Effector memory CD4-positive, alpha-beta T cell (primary cell): ENCODE results near the gene LAMA3.

ENCODE experiments used
- DNase-seq, 3 donors: peaks; one replicate each; pipeline ENCODE4 v3.0.0-alpha.2; 2020
- H3K27ac ChIP-seq: 2 replicates; pipeline ENCODE4 v1.7.0; 2013; ENCODE audit warnings: mild to moderate bottlenecking, low read length, moderate library complexity; ENCODE audit not compliant: insufficient read depth, poor library complexity, severe bottlenecking
- H3K27me3 ChIP-seq: replicated peaks from 2 replicates; pipeline ENCODE4 v1.7.0; 2013; ENCODE audit warnings: mild to moderate bottlenecking, low read length; ENCODE audit not compliant: insufficient read depth, control insufficient read depth, poor library complexity, severe bottlenecking
- H3K36me3 ChIP-seq: 2 replicates; pipeline ENCODE4 v1.7.0; 2013; ENCODE audit warnings: mild to moderate bottlenecking, low read length, moderate library complexity; ENCODE audit not compliant: control insufficient read depth, insufficient read depth
- H3K4me1 ChIP-seq: 2 replicates; pipeline ENCODE4 v1.7.0; 2013; ENCODE audit warnings: low read length, mild to moderate bottlenecking; ENCODE audit not compliant: control insufficient read depth, insufficient read depth, poor library complexity, severe bottlenecking
- H3K4me3 ChIP-seq: 2 replicates; pipeline ENCODE4 v1.7.0; 2013; ENCODE audit warnings: low read length, low read depth, mild to moderate bottlenecking; ENCODE audit not compliant: insufficient read depth, poor library complexity, severe bottlenecking
- H3K9me3 ChIP-seq: 2 replicates; pipeline ENCODE4 v1.7.0; 2013; ENCODE audit warnings: mild to moderate bottlenecking, low read length, moderate library complexity; ENCODE audit not compliant: control insufficient read depth

Gene LAMA3

DNA sequence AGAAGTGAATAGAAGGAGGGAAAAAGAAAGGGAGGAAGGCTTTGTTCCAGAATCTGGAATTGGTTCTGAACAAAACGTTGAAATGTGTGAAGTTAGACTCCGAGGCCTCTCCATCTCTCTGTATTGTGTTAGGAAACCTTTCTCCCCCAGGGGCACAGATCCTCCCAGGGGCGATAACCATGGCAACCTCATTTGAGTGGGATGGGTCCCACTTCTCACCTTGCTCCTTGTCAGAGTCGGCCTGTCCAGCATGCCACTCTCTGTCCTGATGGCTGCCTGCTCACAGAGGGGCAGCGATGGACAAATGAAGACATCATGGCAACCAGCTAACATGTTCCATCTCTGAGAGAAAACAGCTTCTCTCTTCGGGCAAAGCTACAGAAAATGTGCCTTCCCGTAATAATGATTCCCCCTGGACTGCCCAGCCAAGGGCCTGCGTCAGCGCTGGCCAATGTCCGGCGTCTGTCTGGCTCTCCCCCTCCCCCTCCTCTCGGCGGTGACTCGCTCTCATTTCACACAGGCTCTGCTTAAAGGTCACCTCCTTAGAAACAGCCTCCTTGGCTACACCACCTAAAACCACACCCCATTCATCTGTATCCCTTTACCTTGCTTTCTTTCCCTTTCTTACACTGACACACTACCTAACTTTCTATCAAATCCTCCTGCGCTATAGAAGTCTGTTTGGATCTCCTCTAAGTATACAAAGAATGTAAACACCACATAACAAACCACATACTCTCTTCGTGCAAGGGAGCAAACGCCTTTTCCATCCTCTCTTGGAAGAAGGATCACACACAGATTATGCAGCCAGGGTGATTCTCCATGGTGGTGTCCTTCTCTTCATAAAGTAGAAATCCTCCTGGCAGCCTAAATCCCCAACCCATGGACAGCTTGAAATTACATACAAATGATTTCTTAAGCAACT is 293.2 kb downstream of the LAMA3 start:
- no peaks in the 10 kb centered on the region for H3K9me3 ChIP-seq
- H3K4me3 ChIP-seq: no peak overlapping the region
- H3K36me3 ChIP-seq: no peaks in the 10 kb centered on the region
- no peak for DNase-seq
- peaks cover 23% of the 10 kb centered on the region for H3K4me1 ChIP-seq
- no peaks in the 10 kb centered on the region for H3K27me3 ChIP-seq
- H3K27ac ChIP-seq: no peak overlapping the region

DNA sequence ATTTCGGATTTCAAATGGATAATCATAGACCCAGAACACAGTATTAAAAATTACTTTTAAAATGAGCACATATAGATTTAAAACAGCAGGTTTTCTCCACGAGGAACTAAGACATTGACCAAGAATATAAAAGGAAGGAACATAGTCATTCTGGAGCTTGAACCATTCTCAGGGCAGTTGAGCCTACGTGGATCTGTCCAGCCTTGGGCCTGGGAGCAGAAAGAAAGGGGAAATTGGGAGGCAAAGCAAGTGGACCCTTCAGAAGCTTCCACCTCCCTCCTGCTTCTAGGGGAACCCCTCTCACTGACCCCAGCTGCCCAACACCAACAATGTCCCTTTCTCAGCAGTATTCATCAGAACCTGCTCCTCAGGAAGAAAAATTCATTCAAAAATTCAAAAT is 293.9 kb downstream of the LAMA3 start:
- Histone ChIP-seq H3K27ac (no peak overlapping the region), H3K4me3 (no peak overlapping the region), H3K36me3 (no peaks in the 10 kb centered on the region), H3K9me3 (no peaks in the 10 kb centered on the region), H3K27me3 (no peaks in the 10 kb centered on the region), H3K4me1 (peaks cover 19% of the 10 kb centered on the region)
- DNase-seq: no peak

DNA sequence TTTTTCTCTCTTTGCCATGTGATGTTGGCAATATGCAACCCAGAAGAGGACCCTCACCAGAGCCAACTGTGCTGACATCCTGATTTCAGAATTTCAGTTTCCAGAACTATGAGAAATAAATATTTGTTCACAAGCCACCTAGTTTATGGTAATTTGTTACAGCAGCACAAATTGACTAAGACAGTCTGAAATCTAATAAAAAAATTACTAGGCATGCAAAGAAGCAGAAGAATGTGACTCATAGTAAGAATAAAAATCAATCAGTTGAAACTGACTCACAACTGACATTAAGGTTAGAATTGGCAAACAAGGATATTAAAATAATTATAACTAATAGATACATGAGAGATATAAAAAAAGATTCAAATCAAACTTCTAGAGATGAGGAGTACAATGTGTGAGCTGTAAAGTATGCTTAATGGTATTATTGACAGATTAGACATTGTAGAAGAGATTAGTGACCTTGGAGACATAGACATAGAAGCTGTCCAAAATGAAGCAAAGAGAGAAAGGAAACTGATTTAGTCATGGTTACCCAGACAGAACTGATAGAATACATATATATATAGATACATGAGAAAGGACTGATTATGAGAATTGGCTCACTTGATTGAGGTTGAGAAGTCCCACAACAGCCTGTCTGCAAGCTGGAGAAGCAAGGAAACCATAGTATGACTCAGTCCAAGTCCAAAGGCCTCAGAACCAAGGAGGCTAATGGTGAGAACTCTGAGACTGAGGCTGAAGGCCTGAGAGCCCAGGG is 297.5 kb downstream of the LAMA3 start:
- H3K27me3 ChIP-seq: no peaks in the 10 kb centered on the region
- no peak overlapping the region for H3K4me3 ChIP-seq
- DNase-seq: no peak
- peaks cover 13% of the 10 kb centered on the region for H3K4me1 ChIP-seq
- no peak overlapping the region for H3K27ac ChIP-seq
- H3K9me3 ChIP-seq: no peaks in the 10 kb centered on the region
- no peaks in the 10 kb centered on the region for H3K36me3 ChIP-seq

DNA sequence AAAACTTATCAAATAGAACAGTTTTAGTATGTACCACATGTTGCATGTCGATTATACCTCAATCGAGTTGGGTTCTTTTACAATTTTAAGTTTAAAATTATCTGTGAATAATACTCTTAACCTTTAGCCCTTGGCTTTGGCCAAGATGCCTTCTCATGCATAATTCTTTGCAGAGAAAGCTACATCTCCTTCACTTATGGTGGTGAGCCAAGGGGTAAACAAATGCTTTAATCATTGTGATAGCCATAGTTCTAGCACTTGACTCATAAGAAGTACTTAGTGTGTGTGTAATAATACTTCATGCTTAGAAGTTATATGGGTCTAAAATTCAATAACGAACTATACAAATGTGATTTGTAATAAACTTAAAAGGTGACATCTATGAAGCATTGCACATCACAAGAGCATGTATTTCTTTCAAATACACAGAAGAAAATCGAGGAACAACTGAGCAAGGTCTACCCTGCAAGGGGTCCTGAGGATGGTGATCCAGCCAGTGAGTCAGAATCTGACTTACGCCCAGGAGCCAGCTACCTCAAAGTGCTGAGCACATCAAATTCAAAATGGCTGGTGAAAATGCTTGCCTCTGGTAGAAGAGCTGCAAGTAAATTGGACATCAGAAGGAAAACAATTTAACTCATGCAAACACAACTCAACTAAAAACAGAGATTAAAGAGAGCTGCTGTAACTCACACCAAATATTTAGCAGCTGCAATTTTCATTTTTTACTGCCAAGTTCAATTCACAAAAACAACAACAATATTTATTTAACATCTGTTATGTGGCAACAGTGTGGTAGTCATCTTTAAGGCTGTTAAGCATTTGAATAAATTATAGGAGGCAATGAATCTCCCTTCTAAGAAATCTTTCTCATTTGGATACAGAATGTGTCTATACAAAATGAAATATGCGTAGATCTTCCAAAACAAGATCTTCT is 301.5 kb downstream of the LAMA3 start:
- Histone ChIP-seq H3K27me3 (no peaks in the 10 kb centered on the region), H3K4me3 (no peak overlapping the region), H3K9me3 (no peaks in the 10 kb centered on the region), H3K27ac (peak overlapping the region; percentile 88), H3K4me1 (peaks cover 32% of the 10 kb centered on the region), H3K36me3 (no peaks in the 10 kb centered on the region)
- no peak for DNase-seq

DNA sequence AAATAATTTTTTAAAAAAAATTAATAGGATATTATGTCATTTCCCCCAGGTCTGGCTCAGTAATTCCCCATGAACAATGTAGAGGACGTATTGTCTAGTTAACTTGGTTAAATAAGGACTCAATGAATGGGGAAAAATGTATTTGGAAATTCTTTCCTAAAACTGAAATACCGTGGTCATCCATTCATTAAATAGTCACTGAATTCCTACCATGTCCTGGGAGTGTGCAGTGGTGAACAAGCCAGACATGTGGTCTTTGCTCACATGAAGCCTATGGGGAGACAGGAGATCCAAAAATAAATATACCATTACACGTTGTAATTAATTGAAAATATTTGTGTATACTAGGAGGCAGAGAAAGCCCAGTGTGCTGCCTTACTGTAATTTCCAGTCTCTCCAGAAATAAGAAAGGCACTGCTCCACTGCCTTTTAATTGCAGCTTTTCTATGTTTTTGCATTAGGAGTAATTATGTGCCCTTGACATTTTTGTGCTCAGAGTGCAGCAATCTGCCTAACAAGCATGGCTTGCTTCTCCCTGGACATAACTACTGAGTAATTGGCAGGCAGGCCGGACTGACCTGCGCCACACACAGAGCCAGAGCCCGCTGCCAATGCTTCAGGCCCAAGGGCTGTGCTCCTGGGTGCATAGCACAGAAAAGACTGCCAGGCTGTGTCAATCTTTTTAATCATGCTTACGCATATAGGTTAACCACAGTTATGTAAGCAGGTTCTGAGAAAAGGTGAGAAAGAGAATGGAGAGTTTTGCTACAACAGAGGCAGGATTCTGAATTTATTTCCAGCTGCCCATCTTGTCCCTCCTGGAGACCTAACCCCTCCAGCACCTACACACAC is 303.1 kb downstream of the LAMA3 start:
- H3K9me3 ChIP-seq: no peaks in the 10 kb centered on the region
- DNase-seq: peak; percentile 34 to 56 (median 47)
- H3K36me3 ChIP-seq: no peaks in the 10 kb centered on the region
- H3K27ac ChIP-seq: peak overlapping the region; percentile 88
- H3K27me3 ChIP-seq: no peaks in the 10 kb centered on the region
- peaks cover 37% of the 10 kb centered on the region for H3K4me1 ChIP-seq
- H3K4me3 ChIP-seq: peak overlapping the region; percentile 44

DNA sequence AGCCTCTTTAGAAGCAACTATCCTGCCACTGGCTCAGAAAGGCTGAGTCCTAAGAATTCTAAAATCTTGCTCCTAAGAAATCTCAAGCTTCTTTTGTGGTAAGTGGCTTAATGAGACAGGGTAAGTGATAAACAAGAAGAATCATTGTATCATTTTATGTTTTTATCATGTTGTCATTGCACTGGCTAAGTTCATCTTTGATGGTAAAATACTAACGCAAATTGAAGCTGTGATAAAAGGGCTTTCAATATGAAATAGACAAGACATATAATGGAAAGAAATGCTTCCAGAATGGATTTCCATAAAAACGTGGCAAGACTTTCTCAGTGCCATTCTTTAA is 303.7 kb downstream of the LAMA3 start:
- Histone ChIP-seq H3K27ac (peak overlapping the region; percentile 88), H3K4me3 (peak overlapping the region; percentile 44), H3K9me3 (no peaks in the 10 kb centered on the region), H3K27me3 (no peaks in the 10 kb centered on the region), H3K4me1 (peaks cover 37% of the 10 kb centered on the region), H3K36me3 (no peaks in the 10 kb centered on the region)
- DNase-seq: no peak

DNA sequence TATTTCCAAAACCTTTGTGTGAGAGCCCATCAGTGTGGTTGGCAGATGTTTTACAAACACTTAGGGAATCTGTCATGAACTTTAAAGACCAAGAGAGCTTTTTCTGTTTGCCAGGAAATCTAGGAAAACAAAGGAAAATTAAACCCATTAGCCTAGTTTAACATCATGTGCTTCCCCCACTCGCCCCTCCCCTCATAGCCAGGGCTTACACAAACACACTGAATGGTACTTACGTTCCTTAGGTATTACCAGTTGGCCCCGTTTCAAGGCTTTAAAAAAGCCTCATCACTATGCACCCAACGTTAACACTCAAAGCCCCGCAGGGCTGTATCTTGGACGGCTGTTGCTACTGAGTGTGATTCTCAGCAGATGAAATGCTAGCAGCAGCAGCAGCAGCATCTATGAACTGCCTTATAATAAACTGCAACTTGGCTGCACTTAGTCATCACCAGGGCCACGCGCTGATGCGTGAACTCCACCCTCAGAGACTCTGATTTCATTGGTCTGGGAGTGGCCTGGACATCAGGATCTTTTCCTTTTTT is 305.2 kb downstream of the LAMA3 start:
- no peaks in the 10 kb centered on the region for H3K27me3 ChIP-seq
- peak; percentile 14 to 40 (median 37) for DNase-seq
- no peaks in the 10 kb centered on the region for H3K9me3 ChIP-seq
- peaks cover 43% of the 10 kb centered on the region for H3K4me1 ChIP-seq
- peak overlapping the region; percentile 88 for H3K27ac ChIP-seq
- peak overlapping the region; percentile 44 for H3K4me3 ChIP-seq
- no peaks in the 10 kb centered on the region for H3K36me3 ChIP-seq

DNA sequence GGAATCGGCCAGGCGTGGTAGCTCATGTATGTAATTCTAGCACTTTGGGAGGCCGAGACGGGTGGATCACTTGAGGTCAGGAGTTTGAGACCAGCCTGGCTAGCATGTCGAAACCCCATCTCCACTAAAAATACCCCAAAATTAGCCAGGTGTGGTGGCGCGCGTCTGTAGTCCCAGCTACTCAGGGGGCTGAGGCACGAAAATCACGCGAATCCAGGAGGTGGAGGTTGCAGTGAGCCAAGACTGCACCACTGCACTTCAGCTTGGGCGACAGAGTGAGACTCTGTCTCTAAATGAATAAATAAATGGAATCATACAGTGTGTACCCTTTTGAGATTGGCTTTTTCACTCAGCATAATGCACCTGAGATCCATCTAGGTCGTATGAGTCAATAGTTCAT is 305.9 kb downstream of the LAMA3 start:
- Histone ChIP-seq H3K27me3 (no peaks in the 10 kb centered on the region), H3K4me1 (peaks cover 50% of the 10 kb centered on the region), H3K27ac (peak overlapping the region; percentile 88), H3K4me3 (peak overlapping the region; percentile 4), H3K9me3 (no peaks in the 10 kb centered on the region), H3K36me3 (no peaks in the 10 kb centered on the region)
- no peak for DNase-seq

DNA sequence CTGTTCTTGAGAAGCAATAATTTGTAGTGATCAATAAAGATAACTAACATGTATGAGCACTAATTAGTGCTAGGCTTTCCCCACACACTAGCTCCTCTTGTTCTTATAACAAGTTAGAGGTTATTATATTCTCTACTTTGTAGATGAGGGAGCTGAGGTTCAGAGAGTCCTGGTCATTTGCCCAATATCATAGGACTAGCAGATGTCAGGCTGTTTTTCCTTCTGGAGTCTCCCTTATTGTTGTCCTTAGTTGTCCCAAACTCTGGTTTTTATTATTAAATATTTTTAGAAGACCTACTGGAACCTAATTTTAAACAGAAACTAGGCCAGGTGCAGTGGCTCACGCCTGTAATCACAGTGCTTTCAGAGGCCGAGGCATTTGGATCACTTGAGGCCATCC is 308.8 kb downstream of the LAMA3 start:
- no peaks in the 10 kb centered on the region for H3K9me3 ChIP-seq
- peaks cover 53% of the 10 kb centered on the region for H3K4me1 ChIP-seq
- no peak overlapping the region for H3K4me3 ChIP-seq
- peak overlapping the region; percentile 6 for H3K27ac ChIP-seq
- no peaks in the 10 kb centered on the region for H3K36me3 ChIP-seq
- no peaks in the 10 kb centered on the region for H3K27me3 ChIP-seq
- no peak for DNase-seq
